Smooth muscle cell (in vitro differentiated cells): ENCODE data around the gene MMP12. TPM values are rescaled to one million over a fixed set of nuclear protein-coding genes. Genes with fewer than 3 reads are reported as not detected.

ENCODE experiments used
- DNase-seq: peaks from one replicate; lab custom pipeline; 2025; ENCODE audit not compliant: unreplicated experiment; lab: John Stamatoyannopoulos, UW
- H2AFZ ChIP-seq: fragments of 200-600 bp; sonication (generic); 2 replicates; pipeline ENCODE4 v1.6.0; 2016; ENCODE audit warnings: antibody characterized with exemption, low read depth, mild to moderate bottlenecking
- H3F3A ChIP-seq: fragments of 200-600 bp; sonication (generic); 2 replicates; pipeline ENCODE4 v1.6.0; 2017; ENCODE audit warnings: antibody characterized with exemption, low read depth
- H3K27ac ChIP-seq: fragments of 200-600 bp; sonication (generic); 2 replicates; pipeline ENCODE4 v1.5.1; 2016; ENCODE audit warnings: low read depth, mild to moderate bottlenecking
- H3K27me3 ChIP-seq: fragments of 200-600 bp; sonication (generic); 2 replicates; pipeline ENCODE4 v1.6.1; 2016; ENCODE audit warnings: low read depth, mild to moderate bottlenecking
- H3K36me3 ChIP-seq: fragments of 200-600 bp; sonication (generic); 2 replicates; pipeline ENCODE4 v1.5.1; 2016; ENCODE audit warnings: low read depth
- H3K4me1 ChIP-seq: fragments of 200-600 bp; sonication (generic); 2 replicates; pipeline ENCODE4 v1.5.1; 2016; ENCODE audit warnings: low read depth
- H3K4me2 ChIP-seq: fragments of 200-600 bp; sonication (generic); 2 replicates; pipeline ENCODE4 v1.6.0; 2016; ENCODE audit warnings: mild to moderate bottlenecking
- H3K4me3 ChIP-seq: fragments of 200-600 bp; sonication (generic); 2 replicates; pipeline ENCODE4 v1.5.1; 2016; ENCODE audit warnings: mild to moderate bottlenecking
- H3K79me2 ChIP-seq: fragments of 200-600 bp; sonication (generic); 2 replicates; pipeline ENCODE4 v1.6.0; 2016; ENCODE audit warnings: low read depth, mild to moderate bottlenecking
- H3K9ac ChIP-seq: fragments of 200-600 bp; sonication (generic); 2 replicates; pipeline ENCODE4 v1.6.0; 2016; ENCODE audit warnings: low read depth
- H3K9me3 ChIP-seq: fragments of 200-600 bp; sonication (generic); replicated peaks from 2 replicates; pipeline ENCODE4 v1.5.1; 2016; ENCODE audit warnings: low read depth
- H4K20me1 ChIP-seq: fragments of 200-600 bp; sonication (generic); 2 replicates; pipeline ENCODE4 v1.6.0; 2016; ENCODE audit warnings: low read depth
- WGBS: methylation state at CpG from one replicate; pipeline ENCODE4 v1.1.7; 2016; ENCODE audit warnings: low lambda C conversion rate; 5-methylcytosine and 5-hydroxymethylcytosine counted together
- polyA plus RNA-seq: library from polyadenylated mRNA; unstranded; fragments of >200 nt; fragmentation: Nextera tagmentation; extraction: Ambion mirVana; gene quantifications from 2 replicates; pipeline ENCODE4 v1.2.1, GENCODE V29; 2016
- total RNA-seq: library from RNA; depleted of rRNA; stranded (reverse); fragments of >200 nt; gene quantifications from 2 replicates; pipeline ENCODE4 v1.2.3, GENCODE V29; 2014
- TF ChIP-seq, protein P1 (sequence below): fragments of 200-600 bp; sonication (generic); IDR thresholded peaks from 2 replicates; pipeline ENCODE4 v1.5.1; 2017; ENCODE audit warnings: borderline replicate concordance, mild to moderate bottlenecking, antibody characterized with exemption; ENCODE audit not compliant: insufficient read depth, poor library complexity, severe bottlenecking

MMP12 gene
- total and polyA plus RNA-seq, 2 experiments from 2014 or later, result 0.62 to 10.7 TPM

DNA sequence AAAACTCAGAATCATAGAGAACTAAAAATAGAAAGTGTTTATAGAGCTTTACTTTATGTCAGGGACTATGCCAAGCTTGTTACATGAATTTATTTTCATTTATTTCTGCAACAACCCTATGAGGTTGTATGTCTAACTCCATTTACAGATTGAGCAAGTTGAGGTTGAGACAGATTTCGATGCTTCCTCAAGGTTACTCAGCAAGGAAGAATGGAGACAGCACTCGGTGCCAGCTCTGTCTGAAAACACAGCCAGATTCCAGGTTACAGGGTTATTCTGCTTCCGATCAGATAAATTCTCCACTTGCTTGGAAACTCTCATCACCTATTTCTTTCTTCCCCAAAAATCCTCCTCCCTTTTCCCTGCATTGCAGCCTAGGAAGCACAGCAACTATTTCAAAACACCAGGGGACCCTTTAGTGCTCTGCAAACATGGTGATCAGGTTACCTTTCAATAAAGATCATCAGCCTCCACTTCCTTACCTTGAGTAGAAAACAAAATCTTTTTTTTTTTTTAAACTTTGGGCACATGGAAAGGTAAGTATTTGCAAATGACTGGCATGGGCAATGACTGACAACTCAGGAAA is 38.4 kb downstream of the MMP12 start:
- TF ChIP-seq, protein P1, sequence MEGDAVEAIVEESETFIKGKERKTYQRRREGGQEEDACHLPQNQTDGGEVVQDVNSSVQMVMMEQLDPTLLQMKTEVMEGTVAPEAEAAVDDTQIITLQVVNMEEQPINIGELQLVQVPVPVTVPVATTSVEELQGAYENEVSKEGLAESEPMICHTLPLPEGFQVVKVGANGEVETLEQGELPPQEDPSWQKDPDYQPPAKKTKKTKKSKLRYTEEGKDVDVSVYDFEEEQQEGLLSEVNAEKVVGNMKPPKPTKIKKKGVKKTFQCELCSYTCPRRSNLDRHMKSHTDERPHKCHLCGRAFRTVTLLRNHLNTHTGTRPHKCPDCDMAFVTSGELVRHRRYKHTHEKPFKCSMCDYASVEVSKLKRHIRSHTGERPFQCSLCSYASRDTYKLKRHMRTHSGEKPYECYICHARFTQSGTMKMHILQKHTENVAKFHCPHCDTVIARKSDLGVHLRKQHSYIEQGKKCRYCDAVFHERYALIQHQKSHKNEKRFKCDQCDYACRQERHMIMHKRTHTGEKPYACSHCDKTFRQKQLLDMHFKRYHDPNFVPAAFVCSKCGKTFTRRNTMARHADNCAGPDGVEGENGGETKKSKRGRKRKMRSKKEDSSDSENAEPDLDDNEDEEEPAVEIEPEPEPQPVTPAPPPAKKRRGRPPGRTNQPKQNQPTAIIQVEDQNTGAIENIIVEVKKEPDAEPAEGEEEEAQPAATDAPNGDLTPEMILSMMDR, result no peak
- Histone ChIP-seq H3K9me3 (no peaks in the 10 kb centered on the region), H3K79me2 (no peaks in the 10 kb centered on the region), H3K4me2 (no peak overlapping the region), H3K27me3 (no peaks in the 10 kb centered on the region), H3F3A (no peaks in the 10 kb centered on the region), H3K36me3 (no peaks in the 10 kb centered on the region), H4K20me1 (no peaks in the 10 kb centered on the region), H3K9ac (no peak overlapping the region), H2AFZ (no peak overlapping the region), H3K4me3 (no peak overlapping the region), H3K27ac (no peak overlapping the region), H3K4me1 (no peaks in the 10 kb centered on the region)
- no peak for DNase-seq
- 57% methylated on average over 3 of the region's 3 CpGs for WGBS

DNA sequence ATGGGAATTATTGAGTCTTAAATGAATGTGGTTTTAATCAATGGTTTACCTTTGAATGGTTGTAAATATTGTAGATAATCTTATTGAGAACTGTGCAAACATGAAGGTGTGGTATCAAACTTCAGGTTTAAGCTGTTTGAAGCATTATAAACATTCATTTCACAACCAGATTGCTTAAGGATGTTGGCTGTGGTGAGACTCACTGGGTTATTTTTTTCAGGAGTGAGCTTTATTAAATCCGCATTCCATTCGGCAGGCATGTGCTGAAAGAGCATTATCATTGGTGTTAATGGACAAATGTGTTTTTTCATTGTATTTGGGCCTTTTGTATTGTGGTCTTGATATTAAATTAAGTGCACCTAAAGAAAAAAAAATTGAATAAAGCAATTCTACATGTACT is 41.1 kb downstream of the MMP12 start:
- Histone ChIP-seq H3K4me1 (no peaks in the 10 kb centered on the region), H3K4me2 (no peak overlapping the region), H2AFZ (no peak overlapping the region), H3K36me3 (no peaks in the 10 kb centered on the region), H3F3A (no peaks in the 10 kb centered on the region), H3K27me3 (no peaks in the 10 kb centered on the region), H4K20me1 (no peaks in the 10 kb centered on the region), H3K9ac (no peak overlapping the region), H3K4me3 (no peak overlapping the region), H3K27ac (no peak overlapping the region), H3K9me3 (no peaks in the 10 kb centered on the region), H3K79me2 (no peaks in the 10 kb centered on the region)
- WGBS, result 97% methylated on average over 2 of the region's 2 CpGs
- DNase-seq, result no peak
- TF ChIP-seq, protein P1, result no peak

DNA sequence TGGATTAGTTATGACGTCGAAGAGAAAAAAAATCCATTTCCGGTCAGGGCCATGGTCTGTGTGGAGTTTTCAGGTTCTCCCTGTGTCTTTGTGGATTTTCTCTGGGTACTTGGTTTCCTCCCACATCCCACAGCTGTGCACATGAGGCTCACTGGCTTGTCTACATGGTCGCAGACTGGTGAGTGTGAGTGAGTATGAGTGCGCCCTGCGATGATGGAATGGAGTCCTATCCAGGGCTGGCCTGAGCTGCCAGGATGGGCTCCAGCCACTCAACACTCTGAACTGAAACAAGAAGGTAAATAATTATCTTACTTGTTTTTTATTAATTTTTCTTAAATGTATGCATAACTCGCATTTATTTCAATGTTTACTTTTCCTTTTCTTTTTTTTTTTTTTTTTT is 42.2 kb downstream of the MMP12 start:
- H3K9me3 ChIP-seq, result no peaks in the 10 kb centered on the region

More for the DNA sequence above, 42.2 kb downstream of the MMP12 start:
- Histone ChIP-seq H3K27ac (no peak overlapping the region), H3K4me2 (no peak overlapping the region), H2AFZ (no peak overlapping the region), H3K79me2 (no peaks in the 10 kb centered on the region), H3K4me1 (no peaks in the 10 kb centered on the region), H3K4me3 (no peak overlapping the region), H3K9ac (no peak overlapping the region), H3F3A (no peaks in the 10 kb centered on the region), H3K36me3 (no peaks in the 10 kb centered on the region), H4K20me1 (no peaks in the 10 kb centered on the region), H3K27me3 (no peaks in the 10 kb centered on the region)
- TF ChIP-seq, protein P1, result no peak
- DNase-seq, result no peak
- WGBS, result 94% methylated on average over 7 of the region's 7 CpGs
